GM12878 (cell line): ENCODE data around the gene IL5. TPM values are rescaled to one million over a fixed set of nuclear protein-coding genes. Genes with fewer than 3 reads are reported as not detected.
"Not testable (repeated sequence)": the region's sequence is repeated elsewhere in the genome, so short reads cannot be mapped to it uniquely, and the experiment has no call there.

Experiments
- ATAC-seq: fragments of 200-7000 bp; cut with Tn5 transposase; 3 replicates; pipeline ENCODE4 v1.9.1; 2020; ENCODE audit warnings: mild to moderate bottlenecking, moderate library complexity
- BruUV-seq: library from RNA; stranded (reverse); fragments of 400-500 nt; replicated peaks from 2 replicates; lab custom pipeline; 2021; lab: Mats Ljungman, UMichigan
- CTCF ChIA-PET: fragments of 300-600 bp; sonication (Branson Sonifier 250); formaldehyde crosslinking; extraction: SDS; loops from one replicate; lab custom pipeline; 2021; ENCODE audit warnings: inconsistent platforms; lab: Yijun Ruan, JAX
- POLR2A ChIA-PET: fragments of 350-600 bp; formaldehyde crosslinking; extraction: SDS; loops from one replicate; lab custom pipeline; 2021; ENCODE audit warnings: inconsistent platforms; lab: Charles Lee
- RAD21 ChIA-PET: fragments of 300-600 bp; sonication (Branson Sonifier 250); formaldehyde crosslinking; loops from one replicate; lab custom pipeline; 2023; ENCODE audit warnings: antibody characterized with exemption; ENCODE audit not compliant: unreplicated experiment; lab: Charles Lee
- SMC1A ChIA-PET: fragments of 300-600 bp; sonication (Branson Sonifier 250); formaldehyde crosslinking; loops from one replicate; lab custom pipeline; 2023; ENCODE audit not compliant: unreplicated experiment, uncharacterized antibody; lab: Charles Lee
- DNase-seq: peaks from one replicate; pipeline ENCODE4 v3.0.0-alpha.2; 2011; ENCODE audit warnings: low read depth, low spot score
- FAIRE-seq: peaks from 3 replicates; lab custom pipeline; 2011; peaks lifted over from hg19 to GRCh38; lab: Jason Lieb, UNC
- H2AFZ ChIP-seq: 2 replicates; pipeline ENCODE4 v1.6.0; 2011; ENCODE audit warnings: low read depth, low read length, control low read depth; ENCODE audit not compliant: control insufficient read depth
- H3K27ac ChIP-seq: 2 replicates; pipeline ENCODE4 v1.5.1; 2011; ENCODE audit warnings: control low read depth; ENCODE audit not compliant: control insufficient read depth, insufficient read depth
- H3K27me3 ChIP-seq, 2 experiments: replicated peaks in 1 of 2; 2 replicates each; pipeline versions ENCODE4 v1.6.0 to v1.6.1; 2011; ENCODE audit warnings: low read length in 1 of 2; ENCODE audit not compliant: control insufficient read depth in 2 of 2, insufficient read depth in 2 of 2
- H3K36me3 ChIP-seq, 2 experiments: 2 replicates each; pipeline ENCODE4 v1.5.1; 2011; ENCODE audit warnings: low read length in 1 of 2; ENCODE audit not compliant: control insufficient read depth in 2 of 2, insufficient read depth in 2 of 2
- H3K4me1 ChIP-seq: 2 replicates; pipeline ENCODE4 v1.6.1; 2011; ENCODE audit warnings: mild to moderate bottlenecking, low read length, moderate library complexity, mixed read lengths; ENCODE audit not compliant: control insufficient read depth, insufficient read depth
- H3K4me2 ChIP-seq: 2 replicates; pipeline ENCODE4 v1.6.0; 2011; ENCODE audit warnings: control low read depth; ENCODE audit not compliant: control insufficient read depth, insufficient read depth
- H3K4me3 ChIP-seq: fragments of 200-600 bp; sonication (generic); 2 replicates; pipeline ENCODE4 v1.5.1; 2016
- H3K79me2 ChIP-seq: 2 replicates; pipeline ENCODE4 v1.6.0; 2011; ENCODE audit warnings: low read length; ENCODE audit not compliant: control insufficient read depth, insufficient read depth
- H3K9ac ChIP-seq: 2 replicates; pipeline ENCODE4 v1.8.0; 2011; ENCODE audit warnings: low read length, control low read depth, mixed read lengths; ENCODE audit not compliant: control insufficient read depth, insufficient read depth
- H3K9me3 ChIP-seq: replicated peaks from 3 replicates; pipeline ENCODE4 v1.5.1; 2011; ENCODE audit warnings: mild to moderate bottlenecking, low read length; ENCODE audit not compliant: control insufficient read depth, insufficient read depth
- H4K20me1 ChIP-seq: 2 replicates; pipeline ENCODE4 v1.6.0; 2011; ENCODE audit not compliant: control insufficient read depth, insufficient read depth
- HCFC1 ChIP-seq: fragments of 150-350 bp; IDR thresholded peaks from 2 replicates; pipeline ENCODE4 v1.6.1; 2014; ENCODE audit warnings: low read length
- WGBS: methylation state at CpG from one replicate; pipeline ENCODE4 v1.1.6; 2016; ENCODE audit warnings: low lambda C conversion rate; ENCODE audit not compliant: insufficient replicate concordance, insufficient coverage; ENCODE audit errors: missing lambda C conversion rate; 5-methylcytosine and 5-hydroxymethylcytosine counted together
- in situ Hi-C: fragments of 300-500 bp; cut with MboI; formaldehyde crosslinking; loops from 9 replicates; pipeline ENCODE4 v1.14.3; 2018; ENCODE audit warnings: mixed read lengths
- intact Hi-C: fragments of 100-400 bp; cut with micrococcal nuclease; formaldehyde crosslinking; loops from one replicate; pipeline ENCODE4 v1.14.2; 2022; ENCODE audit not compliant: unreplicated experiment
- polyA plus RNA-seq, 11 experiments: library from polyadenylated mRNA; depleted of rRNA in 4 of 11; unstranded in 6 of 11; stranded (reverse) in 5 of 11; fragments of >200 nt; fragmentation: Nextera tagmentation in 4 of 11; fragmentation: Illumina TruSeq in 1 of 11; extraction: Ambion mirVana in 4 of 11; extraction: Trizol in 1 of 11; gene quantifications; 1 replicate in 1 of 11; 2 replicates in 10 of 11; pipeline versions ENCODE4 v1.2.1 to v1.2.3, GENCODE V29; 2011 to 2016; ENCODE audit warnings: inconsistent platforms in 2 of 11, missing spikeins in 2 of 11, low read depth in 1 of 11
- total RNA-seq, 4 experiments: library from RNA; depleted of rRNA in 3 of 4; stranded (reverse); fragments of >200 nt in 3 of 4; fragmentation: Illumina TruSeq in 1 of 4; extraction: Trizol in 1 of 4; gene quantifications; 2 replicates each; pipeline versions ENCODE4 v1.2.1 to v1.2.3, GENCODE V29; 2013 to 2021

IL5 gene
- total and polyA plus RNA-seq, 10 of the 15 experiments (the other 5 are each of a cell fraction or from before 2014, with no cell fraction given) = not detected

- Histone ChIP-seq H4K20me1 (no peaks in the 10 kb centered on the region), H3K27me3 (no peaks in the 10 kb centered on the region), H3K36me3 (peaks cover 3 to 33% of the 10 kb centered on the region in 2 experiments; a peak in 2 of 4 replicates), H3K27ac (no peak overlapping the region), H3K4me3 (no peak overlapping the region), H3K4me1 (no peaks in the 10 kb centered on the region), H3K9ac (no peak overlapping the region), H3K79me2 (peaks cover 18% of the 10 kb centered on the region), H3K9me3 (peaks cover 16% of the 10 kb centered on the region), H3K4me2 (no peak overlapping the region), H2AFZ (no peak overlapping the region)
- ChIA-PET SMC1A (interaction anchor here (1.0 to 1.5 kb wide), 4 partner anchors 19 to 21 kb away, joined by 3 to 4 read pairs (median 4); no protein-coding TSS in a partner anchor), POLR2A (no interaction called here), CTCF (interaction anchor here (0.5 kb wide), 1 partner anchor 329 kb away, joined by 3 read pairs; no protein-coding TSS in a partner anchor), RAD21 (no interaction called here)
- peak; percentile 52 for FAIRE-seq
- no peak for ATAC-seq
- in situ Hi-C loops = no loop called here
- TF ChIP-seq HCFC1 = no peak
- 40% methylated on average over 1 of the region's 1 CpG for WGBS
- intact Hi-C loops = no loop called here
- DNase-seq = no peak
- no TSS peak for BruUV-seq
Measured at GRCh38 chr5:132566657-132567056, 23.3 kb upstream of the IL5 start.

GRCh38 chr5:132564555-132564954 lies 21.2 kb upstream of the IL5 start:
- in situ Hi-C loops, H3K9ac ChIP-seq, FAIRE-seq, H3K4me1 ChIP-seq, POLR2A ChIA-PET, CTCF ChIA-PET, intact Hi-C loops, H3K27me3 ChIP-seq, H3K4me3 ChIP-seq, ATAC-seq, RAD21 ChIA-PET, BruUV-seq, DNase-seq, H2AFZ ChIP-seq, H3K4me2 ChIP-seq, H3K27ac ChIP-seq, H4K20me1 ChIP-seq, SMC1A ChIA-PET: not testable (repeated sequence)
- Histone ChIP-seq H3K79me2 (peaks cover 33% of the 10 kb centered on the region), H3K9me3 (peaks cover 17% of the 10 kb centered on the region), H3K36me3 (peaks cover 3 to 28% of the 10 kb centered on the region in 2 experiments)
- WGBS = 100% methylated on average over 2 of the region's 2 CpGs
